Stimulated activated memory B cell treated with anti-CD40 and anti-IgM and Interleukin-4, amounts not matched to agents 10 μg/mL and 1 μg/mL and 100 μg/mL, for 72 hours (primary cell): ENCODE results near the gene MSN.
"Not testable (repeated sequence)": the region's sequence is repeated elsewhere in the genome, so short reads cannot be mapped to it uniquely, and the experiment has no call there.

Experiments used
- ATAC-seq: fragments of 150-1000 bp; cut with Tn5 transposase; 2 replicates; pipeline ENCODE4 v1.10.0; 2021
- H3K27ac Mint-ChIP-seq: one replicate; pipeline ENCODE4 v1.8.0; 2022; ENCODE audit warnings: mild to moderate bottlenecking, mixed read lengths
- H3K27me3 Mint-ChIP-seq: one replicate; pipeline ENCODE4 v1.8.0; 2022; ENCODE audit warnings: mixed read lengths
- H3K36me3 Mint-ChIP-seq: one replicate; pipeline ENCODE4 v1.8.0; 2022; ENCODE audit warnings: mixed read lengths
- H3K4me1 Mint-ChIP-seq: one replicate; pipeline ENCODE4 v1.8.0; 2022; ENCODE audit warnings: mixed read lengths
- H3K4me3 Mint-ChIP-seq: one replicate; pipeline ENCODE4 v1.8.0; 2022; ENCODE audit warnings: mild to moderate bottlenecking, moderate library complexity, mixed read lengths
- H3K9me3 Mint-ChIP-seq: one replicate; pipeline ENCODE4 v1.8.0; 2022; ENCODE audit warnings: mixed read lengths

MSN gene

GRCh38 chrX:65667503-65668376 is at the start of gene MSN:
MSN (plus strand) TSS chrX:65667654; CDS start chrX:65667842, 188 bp downstream.
- ATAC-seq = peak; percentile 90
- H3K36me3 Mint-ChIP-seq = peaks cover 27% of the 10 kb centered on the region
- no peaks in the 10 kb centered on the region for H3K27me3 Mint-ChIP-seq
- peak within 1 kb of the TSS; percentile 98 for H3K27ac Mint-ChIP-seq
- no peaks in the 10 kb centered on the region for H3K9me3 Mint-ChIP-seq
- H3K4me3 Mint-ChIP-seq = peak within 1 kb of the TSS; percentile 91
- peaks cover 36% of the 10 kb centered on the region for H3K4me1 Mint-ChIP-seq

GRCh38 chrX:65620096-65620705 is 47.3 kb upstream of the MSN start:
- H3K27ac Mint-ChIP-seq, H3K4me1 Mint-ChIP-seq, H3K4me3 Mint-ChIP-seq, ATAC-seq, H3K27me3 Mint-ChIP-seq, H3K9me3 Mint-ChIP-seq, H3K36me3 Mint-ChIP-seq: not testable (repeated sequence)

GRCh38 chrX:65630771-65631170 is 36.7 kb upstream of the MSN start:
- H3K27ac Mint-ChIP-seq = no peak overlapping the region
- no peak overlapping the region for H3K4me3 Mint-ChIP-seq
- no peaks in the 10 kb centered on the region for H3K4me1 Mint-ChIP-seq
- ATAC-seq = no peak
- peaks cover 3% of the 10 kb centered on the region for H3K9me3 Mint-ChIP-seq
- H3K27me3 Mint-ChIP-seq = no peaks in the 10 kb centered on the region
- no peaks in the 10 kb centered on the region for H3K36me3 Mint-ChIP-seq

- H3K36me3 Mint-ChIP-seq = no peaks in the 10 kb centered on the region
- peak overlapping the region; percentile 43 for H3K27ac Mint-ChIP-seq
- H3K4me3 Mint-ChIP-seq = no peak overlapping the region
- H3K4me1 Mint-ChIP-seq = peaks cover 6% of the 10 kb centered on the region
- no peaks in the 10 kb centered on the region for H3K27me3 Mint-ChIP-seq
- peaks cover 3% of the 10 kb centered on the region for H3K9me3 Mint-ChIP-seq
- ATAC-seq = no peak
Observed at GRCh38 chrX:65633826-65634225, 33.6 kb upstream of the MSN start.

- Mint-ChIP-seq H3K27me3 (no peaks in the 10 kb centered on the region), H3K9me3 (no peaks in the 10 kb centered on the region), H3K36me3 (no peaks in the 10 kb centered on the region), H3K4me3 (no peak overlapping the region), H3K4me1 (peaks cover 6% of the 10 kb centered on the region), H3K27ac (peak overlapping the region; percentile 4)
- ATAC-seq = no peak
Observed at GRCh38 chrX:65634732-65635131, 32.7 kb upstream of the MSN start.

- peaks cover 6% of the 10 kb centered on the region for H3K4me1 Mint-ChIP-seq
- H3K27me3 Mint-ChIP-seq = no peaks in the 10 kb centered on the region
- no peaks in the 10 kb centered on the region for H3K9me3 Mint-ChIP-seq
- H3K27ac Mint-ChIP-seq = peak overlapping the region; percentile 4
- no peak for ATAC-seq
- no peaks in the 10 kb centered on the region for H3K36me3 Mint-ChIP-seq
- no peak overlapping the region for H3K4me3 Mint-ChIP-seq
Observed at GRCh38 chrX:65635378-65635777, 32.1 kb upstream of the MSN start.

- Mint-ChIP-seq H3K4me1 (peaks cover 6% of the 10 kb centered on the region), H3K36me3 (no peaks in the 10 kb centered on the region), H3K27me3 (no peaks in the 10 kb centered on the region), H3K4me3 (no peak overlapping the region), H3K27ac (no peak overlapping the region), H3K9me3 (no peaks in the 10 kb centered on the region)
- ATAC-seq = no peak
Observed at GRCh38 chrX:65635822-65636221, 31.6 kb upstream of the MSN start.

- not testable (repeated sequence) for H3K9me3 Mint-ChIP-seq, H3K4me1 Mint-ChIP-seq, ATAC-seq, H3K27ac Mint-ChIP-seq, H3K27me3 Mint-ChIP-seq, H3K4me3 Mint-ChIP-seq, H3K36me3 Mint-ChIP-seq
Observed at GRCh38 chrX:65636261-65636660, 31.2 kb upstream of the MSN start.

- no peaks in the 10 kb centered on the region for H3K27me3 Mint-ChIP-seq
- no peak overlapping the region for H3K27ac Mint-ChIP-seq
- H3K4me1 Mint-ChIP-seq = peaks cover 6% of the 10 kb centered on the region
- no peaks in the 10 kb centered on the region for H3K36me3 Mint-ChIP-seq
- ATAC-seq = no peak
- H3K9me3 Mint-ChIP-seq = no peaks in the 10 kb centered on the region
- H3K4me3 Mint-ChIP-seq = no peak overlapping the region
Observed at GRCh38 chrX:65637335-65637734, 30.1 kb upstream of the MSN start.

- Mint-ChIP-seq H3K27me3 (no peaks in the 10 kb centered on the region), H3K36me3 (no peaks in the 10 kb centered on the region), H3K4me1 (no peaks in the 10 kb centered on the region), H3K9me3 (no peaks in the 10 kb centered on the region), H3K4me3 (no peak overlapping the region), H3K27ac (no peak overlapping the region)
- ATAC-seq = no peak
Observed at GRCh38 chrX:65642914-65643491, 24.5 kb upstream of the MSN start.

- Mint-ChIP-seq H3K9me3 (no peaks in the 10 kb centered on the region), H3K27ac (no peak overlapping the region), H3K27me3 (no peaks in the 10 kb centered on the region), H3K4me3 (no peak overlapping the region), H3K36me3 (no peaks in the 10 kb centered on the region), H3K4me1 (no peaks in the 10 kb centered on the region)
- ATAC-seq = no peak
Observed at GRCh38 chrX:65643531-65644052, 23.9 kb upstream of the MSN start.

GRCh38 chrX:65644621-65645289 is 22.7 kb upstream of the MSN start:
- Mint-ChIP-seq H3K27me3 (no peaks in the 10 kb centered on the region), H3K9me3 (no peaks in the 10 kb centered on the region), H3K27ac (peak overlapping the region; percentile 35), H3K4me1 (no peaks in the 10 kb centered on the region), H3K4me3 (no peak overlapping the region), H3K36me3 (no peaks in the 10 kb centered on the region)
- no peak for ATAC-seq

GRCh38 chrX:65647801-65648200 is 19.7 kb upstream of the MSN start:
- Mint-ChIP-seq H3K4me3 (no peak overlapping the region), H3K27me3 (no peaks in the 10 kb centered on the region), H3K36me3 (no peaks in the 10 kb centered on the region), H3K27ac (no peak overlapping the region), H3K4me1 (no peaks in the 10 kb centered on the region), H3K9me3 (peaks cover 2% of the 10 kb centered on the region)
- no peak for ATAC-seq

- Mint-ChIP-seq H3K9me3 (peaks cover 2% of the 10 kb centered on the region), H3K4me1 (peaks cover 18% of the 10 kb centered on the region), H3K27me3 (no peaks in the 10 kb centered on the region), H3K36me3 (no peaks in the 10 kb centered on the region), H3K27ac (no peak overlapping the region), H3K4me3 (no peak overlapping the region)
- ATAC-seq = no peak
Observed at GRCh38 chrX:65652098-65652497, 15.4 kb upstream of the MSN start.

GRCh38 chrX:65657009-65657441 is 10.4 kb upstream of the MSN start:
- not testable (repeated sequence) for H3K27me3 Mint-ChIP-seq, H3K36me3 Mint-ChIP-seq, H3K9me3 Mint-ChIP-seq, ATAC-seq
- H3K4me1 Mint-ChIP-seq = peaks cover 19% of the 10 kb centered on the region
- peak overlapping the region; percentile 47 for H3K4me3 Mint-ChIP-seq
- peak overlapping the region; percentile 90 for H3K27ac Mint-ChIP-seq
